Immature natural killer cell (primary cell): ENCODE data around the gene KIF3B. TPM values are rescaled to one million over a fixed set of nuclear protein-coding genes. Genes with fewer than 3 reads are reported as not detected.

Source experiments
- DNase-seq, 3 donors: peaks; one replicate each; pipeline ENCODE4 v3.0.0; 2022; ENCODE audit warnings: mixed read lengths in 1 of 3
- H3K27ac Mint-ChIP-seq, 6 donors: one replicate each; pipeline ENCODE4 v1.8.0; 2020; ENCODE audit warnings: mixed read lengths in 6 of 6, mild to moderate bottlenecking in 5 of 6, inconsistent platforms in 4 of 6, moderate library complexity in 3 of 6
- H3K27me3 Mint-ChIP-seq, 3 donors: one replicate each; pipeline ENCODE4 v1.8.0; 2020 to 2021; ENCODE audit warnings: low read depth in 3 of 3, mild to moderate bottlenecking in 3 of 3, mixed read lengths in 3 of 3, moderate library complexity in 3 of 3, inconsistent platforms in 1 of 3
- H3K36me3 Mint-ChIP-seq, 3 donors: one replicate each; pipeline ENCODE4 v1.8.0; 2020; ENCODE audit warnings: mixed read lengths in 3 of 3, inconsistent platforms in 2 of 3, mild to moderate bottlenecking in 2 of 3
- H3K4me1 Mint-ChIP-seq, 2 donors: one replicate each; pipeline ENCODE4 v1.8.0; 2020; ENCODE audit warnings: inconsistent platforms in 2 of 2, mild to moderate bottlenecking in 2 of 2, mixed read lengths in 2 of 2, moderate library complexity in 1 of 2
- H3K4me3 Mint-ChIP-seq, 5 donors: one replicate each; pipeline ENCODE4 v1.8.0; 2020; ENCODE audit warnings: mild to moderate bottlenecking in 5 of 5, mixed read lengths in 5 of 5, inconsistent platforms in 3 of 5, moderate library complexity in 3 of 5
- H3K9me3 Mint-ChIP-seq, 6 donors: one replicate each; pipeline ENCODE4 v1.8.0; 2020; ENCODE audit warnings: mild to moderate bottlenecking in 6 of 6, mixed read lengths in 6 of 6, inconsistent platforms in 4 of 6, moderate library complexity in 3 of 6
- polyA plus RNA-seq, 3 donors: library from polyadenylated mRNA; unstranded; fragments of 300-500 nt; fragmentation: Illumina TruSeq; gene quantifications; one replicate each; pipeline ENCODE4 v1.2.3, GENCODE V29; 2021

KIF3B gene
- 1 to 10 TPM; 1.1 to 3.2 (median 1.4) TPM for polyA plus RNA-seq

GRCh38 chr20:32277361-32278198 lies at the start of gene KIF3B:
KIF3B (plus strand) TSS chr20:32277651; CDS start chr20:32309778, 32,127 bp downstream.
- Mint-ChIP-seq H3K9me3 (no peaks in the 10 kb centered on the region), H3K36me3 (peaks cover 0 to 4% (median 0%) of the 10 kb centered on the region in 3 donors), H3K4me1 (peaks cover 21 to 41% of the 10 kb centered on the region in 2 donors), H3K27me3 (peaks cover 1 to 6% (median 4%) of the 10 kb centered on the region in 3 donors), H3K4me3 (peak within 1 kb of the TSS; percentile 77 to 93 (median 87)), H3K27ac (peak within 1 kb of the TSS; percentile 74 to 93 (median 90))
- peak; percentile 86 to 87 (median 87) for DNase-seq

GRCh38 chr20:32227744-32228688 lies 49.4 kb upstream of the KIF3B start:
- H3K4me1 Mint-ChIP-seq = peaks cover 16 to 20% of the 10 kb centered on the region in 2 donors
- H3K27ac Mint-ChIP-seq = no peak overlapping the region
- H3K27me3 Mint-ChIP-seq = no peaks in the 10 kb centered on the region
- H3K4me3 Mint-ChIP-seq = no peak overlapping the region
- peaks cover 13 to 30% (median 19%) of the 10 kb centered on the region in 3 donors for H3K36me3 Mint-ChIP-seq
- H3K9me3 Mint-ChIP-seq = no peaks in the 10 kb centered on the region
- DNase-seq = no peak

DNA sequence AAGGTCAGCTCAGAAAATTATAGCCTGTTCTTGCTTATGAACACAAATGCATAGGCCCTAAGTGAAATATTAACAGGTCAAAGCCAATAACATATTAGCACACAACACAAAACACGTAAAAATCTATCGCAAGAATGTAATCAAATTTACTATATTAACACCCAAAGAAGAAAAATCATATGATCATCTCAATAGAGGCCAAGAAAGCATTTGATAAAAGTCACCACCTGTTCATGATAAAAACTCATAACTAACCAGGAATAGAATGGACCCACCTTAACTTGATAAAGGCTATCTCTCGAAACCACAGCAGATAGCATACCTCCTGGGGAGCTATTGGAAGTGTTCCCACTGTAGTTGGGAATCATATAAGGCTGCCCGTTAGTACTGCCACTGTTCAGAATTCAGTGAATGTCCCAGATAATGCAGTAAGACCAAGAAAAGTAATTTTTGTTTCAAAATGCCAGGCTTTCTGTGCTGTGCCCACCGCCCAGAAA lies 48.2 kb upstream of the KIF3B start:
- peaks cover 17 to 33% (median 24%) of the 10 kb centered on the region in 3 donors for H3K36me3 Mint-ChIP-seq
- no peaks in the 10 kb centered on the region for H3K9me3 Mint-ChIP-seq
- H3K4me1 Mint-ChIP-seq = peaks cover 17 to 23% of the 10 kb centered on the region in 2 donors
- no peak overlapping the region for H3K4me3 Mint-ChIP-seq
- H3K27ac Mint-ChIP-seq = peak overlapping the region in 1 of 6 donors; percentile 42
- no peak for DNase-seq
- no peaks in the 10 kb centered on the region for H3K27me3 Mint-ChIP-seq

GRCh38 chr20:32230707-32231106 lies 46.7 kb upstream of the KIF3B start:
- H3K27ac Mint-ChIP-seq = peak overlapping the region in 2 of 6 donors; percentile 3 to 49
- no peak for DNase-seq
- peaks cover 0 to 4% (median 0%) of the 10 kb centered on the region in 3 donors for H3K27me3 Mint-ChIP-seq
- H3K36me3 Mint-ChIP-seq = peaks cover 28 to 42% (median 28%) of the 10 kb centered on the region in 3 donors
- H3K4me3 Mint-ChIP-seq = no peak overlapping the region
- peaks cover 17 to 23% of the 10 kb centered on the region in 2 donors for H3K4me1 Mint-ChIP-seq
- H3K9me3 Mint-ChIP-seq = no peaks in the 10 kb centered on the region

DNA sequence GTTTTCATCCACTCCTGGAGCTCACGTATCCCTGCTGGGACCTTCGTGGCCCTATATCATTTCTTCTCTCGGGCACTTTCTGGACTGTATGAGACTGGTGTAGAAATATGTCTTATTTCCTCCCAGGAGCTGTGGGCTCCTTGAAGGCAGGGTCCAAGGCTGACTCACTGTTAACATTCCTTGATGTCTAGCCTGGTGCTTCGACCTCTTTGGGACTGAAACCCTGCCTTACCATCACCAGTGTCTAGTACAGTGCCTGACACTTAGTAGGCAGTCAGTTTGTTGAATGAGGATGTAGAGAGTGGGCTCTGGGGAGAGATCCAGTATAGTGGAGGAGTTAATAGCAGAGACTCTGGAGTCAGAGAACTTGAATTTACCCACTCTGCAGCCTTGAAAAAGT lies 46.2 kb upstream of the KIF3B start:
- Mint-ChIP-seq H3K36me3 (peaks cover 29 to 43% (median 29%) of the 10 kb centered on the region in 3 donors), H3K4me3 (no peak overlapping the region), H3K4me1 (peaks cover 17 to 23% of the 10 kb centered on the region in 2 donors), H3K9me3 (no peaks in the 10 kb centered on the region), H3K27ac (peak overlapping the region in 4 of 6 donors; percentile 55 to 91 (median 74)), H3K27me3 (peaks cover 0 to 4% (median 0%) of the 10 kb centered on the region in 3 donors)
- DNase-seq = no peak

DNA sequence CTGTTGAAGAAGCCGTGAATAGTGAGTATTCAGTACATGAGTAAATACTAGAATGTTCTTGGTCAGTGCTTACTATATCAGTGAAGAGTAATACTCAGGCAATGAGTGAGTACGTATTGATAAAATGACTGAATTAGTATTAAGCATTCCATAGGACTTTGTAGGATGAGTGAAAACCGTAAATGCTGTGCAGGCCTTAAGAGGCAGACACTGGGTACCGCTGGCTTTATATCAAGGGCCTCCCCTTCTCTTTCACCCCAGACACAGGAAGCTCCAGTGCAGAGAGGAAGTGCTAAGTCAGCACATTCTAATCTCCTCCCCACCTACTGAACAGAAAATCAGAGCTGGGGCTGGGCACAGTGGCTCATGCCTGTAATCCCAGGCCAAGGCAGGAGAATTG lies 45.6 kb upstream of the KIF3B start:
- Mint-ChIP-seq H3K27me3 (peaks cover 0 to 4% (median 0%) of the 10 kb centered on the region in 3 donors), H3K36me3 (peaks cover 26 to 43% (median 29%) of the 10 kb centered on the region in 3 donors), H3K4me1 (peaks cover 17 to 23% of the 10 kb centered on the region in 2 donors), H3K4me3 (peak overlapping the region in 2 of 5 donors; percentile 27 to 44), H3K27ac (peak overlapping the region; percentile 9 to 91 (median 68)), H3K9me3 (no peaks in the 10 kb centered on the region)
- DNase-seq = peak in 2 of 3 donors; percentile 6 to 34

DNA sequence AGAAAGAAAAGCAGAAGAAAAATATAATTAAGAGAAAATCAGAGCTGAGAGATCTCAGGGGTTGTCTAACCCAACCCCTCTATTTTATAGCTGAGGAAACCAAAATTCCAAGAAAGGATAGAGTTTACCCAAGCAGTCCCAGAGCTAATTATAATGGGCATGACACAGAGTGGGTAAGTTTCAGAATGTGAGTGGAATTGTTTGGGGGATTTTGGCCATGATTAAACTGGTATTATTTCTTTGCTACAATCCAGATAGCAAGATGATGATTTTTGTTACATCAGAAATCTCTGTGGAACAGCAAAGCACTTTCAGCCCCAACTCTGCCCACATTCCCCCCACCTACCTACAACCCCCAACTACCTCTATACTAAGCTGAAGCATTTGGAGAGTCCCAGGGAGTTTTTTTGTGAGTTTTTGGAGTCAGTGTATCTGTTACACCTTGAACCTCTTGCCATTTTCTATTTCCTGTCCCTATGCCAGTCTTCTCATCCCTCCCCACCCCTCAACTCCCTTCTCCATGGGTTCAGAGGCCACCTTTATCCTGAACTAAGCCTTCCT lies 45.0 kb upstream of the KIF3B start:
- Mint-ChIP-seq H3K36me3 (peaks cover 26 to 43% (median 29%) of the 10 kb centered on the region in 3 donors), H3K9me3 (no peaks in the 10 kb centered on the region)

GRCh38 chr20:32233286-32233685 lies 44.2 kb upstream of the KIF3B start:
- Mint-ChIP-seq H3K4me3 (no peak overlapping the region), H3K4me1 (peaks cover 17 to 23% of the 10 kb centered on the region in 2 donors), H3K27me3 (peaks cover 0 to 4% (median 0%) of the 10 kb centered on the region in 3 donors), H3K27ac (peak overlapping the region in 2 of 6 donors; percentile 24 to 62), H3K9me3 (no peaks in the 10 kb centered on the region), H3K36me3 (peaks cover 26 to 39% (median 29%) of the 10 kb centered on the region in 3 donors)
- no peak for DNase-seq

More for the DNA sequence above, 45.0 kb upstream of the KIF3B start:
- Mint-ChIP-seq H3K4me3 (peak overlapping the region in 2 of 5 donors; percentile 18), H3K27ac (peak overlapping the region in 4 of 6 donors; percentile 9 to 91 (median 88)), H3K27me3 (peaks cover 0 to 4% (median 0%) of the 10 kb centered on the region in 3 donors), H3K4me1 (peaks cover 17 to 23% of the 10 kb centered on the region in 2 donors)
- no peak for DNase-seq

DNA sequence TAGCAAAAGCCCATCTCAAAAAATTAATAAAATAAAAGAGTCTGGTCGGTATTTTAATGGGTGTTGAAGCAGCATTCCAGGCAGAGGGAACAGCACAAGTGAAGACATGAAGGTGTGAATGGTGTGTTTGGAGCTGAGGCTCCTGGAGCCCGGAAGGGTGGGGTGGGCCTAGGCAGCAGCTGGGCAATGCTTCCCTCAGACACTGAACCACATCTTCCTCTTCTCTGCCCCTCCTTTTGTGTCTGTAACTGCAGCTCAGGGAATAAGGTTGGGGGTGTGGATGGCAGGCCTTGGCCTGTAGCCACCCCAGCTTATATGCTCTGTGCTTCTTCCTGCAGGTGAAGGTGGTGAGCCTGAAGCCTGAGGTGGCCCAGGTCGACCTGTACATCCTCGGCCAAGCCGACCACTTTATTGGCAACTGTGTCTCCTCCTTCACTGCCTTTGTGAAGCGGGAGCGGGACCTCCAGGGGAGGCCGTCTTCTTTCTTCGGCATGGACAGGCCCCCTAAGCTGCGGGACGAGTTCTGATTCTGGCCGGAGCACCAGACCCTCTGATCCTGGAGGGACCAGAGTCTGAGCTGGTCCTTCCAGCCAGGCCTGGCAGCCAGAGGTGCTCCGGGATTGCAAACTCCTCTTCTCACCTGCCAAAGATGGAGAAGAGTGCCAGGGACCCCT lies 43.2 kb upstream of the KIF3B start:
- no peak for DNase-seq
- no peak overlapping the region for H3K27ac Mint-ChIP-seq
- no peaks in the 10 kb centered on the region for H3K9me3 Mint-ChIP-seq
- peaks cover 21 to 34% (median 29%) of the 10 kb centered on the region in 3 donors for H3K36me3 Mint-ChIP-seq
- peaks cover 17 to 23% of the 10 kb centered on the region in 2 donors for H3K4me1 Mint-ChIP-seq
- peaks cover 0 to 4% (median 0%) of the 10 kb centered on the region in 3 donors for H3K27me3 Mint-ChIP-seq
- H3K4me3 Mint-ChIP-seq = no peak overlapping the region

DNA sequence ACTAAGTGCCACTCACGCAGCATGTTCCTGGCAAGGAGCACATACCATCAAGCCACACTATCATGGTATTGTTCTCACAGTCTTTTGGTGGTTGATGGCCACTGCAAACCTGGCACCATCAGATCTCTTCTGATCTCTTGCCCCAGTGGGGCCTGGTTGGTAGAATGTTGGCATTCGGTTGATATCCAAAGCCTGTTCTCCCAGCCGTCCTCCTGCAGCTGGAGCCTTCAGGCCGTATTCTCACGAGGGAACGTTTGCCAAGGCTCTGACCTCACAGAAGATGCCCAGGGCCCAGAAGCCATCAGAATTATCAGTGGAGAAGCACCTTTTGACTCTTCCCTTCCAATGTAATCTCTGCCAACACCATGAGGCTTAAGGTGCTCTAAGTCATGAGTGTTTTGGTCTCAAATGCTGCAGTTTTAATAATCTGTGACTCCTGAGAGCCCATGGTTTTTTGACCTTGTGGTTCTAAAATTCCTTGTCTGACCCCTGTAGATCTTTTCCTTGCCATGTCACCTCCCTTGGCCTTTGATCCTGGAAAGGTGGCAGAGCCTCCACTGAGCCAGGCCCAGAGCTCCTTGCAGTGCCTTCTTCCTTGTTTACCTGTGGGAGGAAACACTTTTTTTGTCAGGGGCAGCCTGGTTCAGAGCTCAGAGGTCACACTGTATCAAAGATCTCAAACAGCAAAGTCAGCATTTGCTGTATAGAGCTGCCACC lies 42.0 kb upstream of the KIF3B start:
- H3K4me3 Mint-ChIP-seq = no peak overlapping the region
- H3K27ac Mint-ChIP-seq = no peak overlapping the region
- no peak for DNase-seq
- peaks cover 19 to 32% (median 29%) of the 10 kb centered on the region in 3 donors for H3K36me3 Mint-ChIP-seq
- H3K9me3 Mint-ChIP-seq = no peaks in the 10 kb centered on the region
- peaks cover 18 to 23% of the 10 kb centered on the region in 2 donors for H3K4me1 Mint-ChIP-seq
- peaks cover 0 to 4% (median 0%) of the 10 kb centered on the region in 3 donors for H3K27me3 Mint-ChIP-seq

DNA sequence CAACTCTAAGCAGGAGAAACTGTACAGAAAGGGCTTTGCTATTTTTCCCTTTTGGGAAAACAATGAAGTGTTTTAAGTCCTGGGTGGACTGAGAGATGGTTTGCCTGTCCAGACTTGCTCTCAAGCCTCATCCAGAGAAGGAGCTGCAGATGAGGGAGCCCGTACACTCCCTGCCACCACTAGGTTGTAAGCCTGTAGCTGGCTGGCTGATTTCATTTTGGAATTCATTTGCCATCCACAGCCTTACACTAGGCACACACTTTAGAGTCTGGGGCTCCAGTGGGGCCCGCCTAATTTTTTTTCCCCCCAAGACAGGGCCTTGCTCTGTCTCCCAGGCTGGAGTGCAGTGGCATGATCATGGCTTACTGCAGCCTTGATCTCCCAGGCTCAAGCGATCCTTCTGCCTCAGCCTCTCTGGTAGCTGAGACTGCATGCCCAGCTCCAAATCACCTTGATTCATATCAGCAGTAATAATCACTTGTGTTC lies 41.4 kb upstream of the KIF3B start:
- Mint-ChIP-seq H3K4me3 (no peak overlapping the region), H3K36me3 (peaks cover 19 to 26% (median 24%) of the 10 kb centered on the region in 3 donors), H3K4me1 (peaks cover 18 to 22% of the 10 kb centered on the region in 2 donors), H3K27ac (no peak overlapping the region), H3K27me3 (peaks cover 0 to 4% (median 0%) of the 10 kb centered on the region in 3 donors), H3K9me3 (no peaks in the 10 kb centered on the region)
- DNase-seq = no peak

DNA sequence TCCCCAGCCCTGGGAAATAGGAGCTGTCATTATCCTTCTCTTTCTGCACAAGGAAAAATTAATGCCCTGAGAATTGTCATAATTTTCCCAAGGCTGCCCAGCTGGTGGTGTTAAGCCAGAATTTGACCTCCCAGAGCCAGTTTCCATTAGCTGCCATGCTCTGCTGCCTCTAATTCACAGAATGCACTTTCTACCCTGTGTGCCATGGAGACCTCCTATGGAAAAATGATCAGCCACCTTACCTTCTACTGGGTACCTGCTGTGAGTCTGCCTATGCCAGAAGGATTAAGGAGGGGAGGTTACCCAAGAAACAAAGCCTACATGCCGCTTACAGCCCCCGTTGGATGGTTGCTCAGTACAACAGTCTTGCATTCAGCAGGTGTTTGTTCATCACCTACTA lies 40.6 kb upstream of the KIF3B start:
- Mint-ChIP-seq H3K4me1 (peaks cover 13 to 15% of the 10 kb centered on the region in 2 donors), H3K27me3 (peaks cover 0 to 4% (median 0%) of the 10 kb centered on the region in 3 donors), H3K9me3 (no peaks in the 10 kb centered on the region), H3K4me3 (no peak overlapping the region), H3K27ac (peak overlapping the region in 1 of 6 donors; percentile 19), H3K36me3 (peaks cover 18 to 23% (median 19%) of the 10 kb centered on the region in 3 donors)
- no peak for DNase-seq
